ENCODE data around the gene IL36RN.

IL36RN gene

DNA sequence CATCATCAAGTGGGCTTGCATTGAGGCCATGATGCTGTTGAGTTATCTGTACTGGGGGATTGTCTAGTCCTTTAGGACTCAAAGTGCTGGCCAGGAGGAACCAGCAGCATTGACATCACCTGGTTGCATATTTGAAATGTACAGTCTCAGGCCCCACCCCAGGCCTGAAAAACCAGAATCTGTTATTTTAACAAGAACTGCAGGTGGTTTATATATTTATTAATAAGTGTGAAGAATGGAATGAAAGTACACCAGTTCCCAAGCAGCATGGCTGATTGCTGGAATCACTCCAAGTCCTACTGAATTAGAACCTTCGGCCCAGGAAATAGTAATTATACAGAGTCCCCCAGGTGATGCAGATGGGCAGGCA lies 11.6 kb downstream of the IL36RN start:
- Histone ChIP-seq H3K27me3 (no peaks in the 10 kb centered on the region), H3K4me3 (ENCODE audit: low read depth, low read length) (no peak overlapping the region), H3K9me3 (no peaks in the 10 kb centered on the region), H3K4me1 (no peaks in the 10 kb centered on the region), H3K36me3 (no peaks in the 10 kb centered on the region)
- TF ChIP-seq CTCF (IDR thresholded peaks at IDR 0.05; ENCODE audit: low read depth, low read length), result no peak
- DNase-seq, result no peak

DNA sequence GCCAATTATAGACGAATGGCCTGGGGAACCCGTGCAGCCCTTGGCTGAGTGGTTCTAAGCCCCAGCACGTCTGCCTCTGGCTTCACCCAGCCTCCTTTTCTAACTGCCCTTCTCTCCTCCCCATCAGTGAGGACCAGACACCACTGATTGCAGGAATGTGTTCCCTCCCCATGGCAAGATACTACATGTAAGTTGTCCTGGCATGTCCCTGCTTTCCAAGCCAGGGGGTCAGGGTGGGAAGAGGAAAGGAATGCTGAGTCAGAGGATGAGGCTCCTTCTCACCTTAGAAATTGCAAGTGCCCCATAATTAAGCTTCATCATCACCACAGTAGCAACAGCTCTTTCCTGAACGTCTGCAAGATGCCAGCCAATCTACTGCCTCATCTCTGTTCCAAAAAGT lies 13.6 kb downstream of the IL36RN start:
- DNase-seq, result no peak
- no peaks in the 10 kb centered on the region for H3K36me3 ChIP-seq
- no peaks in the 10 kb centered on the region for H3K9me3 ChIP-seq
- no peak for TF ChIP-seq CTCF (IDR thresholded peaks at IDR 0.05; ENCODE audit: low read depth, low read length)
- no peaks in the 10 kb centered on the region for H3K4me1 ChIP-seq
- H3K4me3 ChIP-seq (ENCODE audit: low read depth, low read length), result no peak overlapping the region
- H3K27me3 ChIP-seq, result no peaks in the 10 kb centered on the region

DNA sequence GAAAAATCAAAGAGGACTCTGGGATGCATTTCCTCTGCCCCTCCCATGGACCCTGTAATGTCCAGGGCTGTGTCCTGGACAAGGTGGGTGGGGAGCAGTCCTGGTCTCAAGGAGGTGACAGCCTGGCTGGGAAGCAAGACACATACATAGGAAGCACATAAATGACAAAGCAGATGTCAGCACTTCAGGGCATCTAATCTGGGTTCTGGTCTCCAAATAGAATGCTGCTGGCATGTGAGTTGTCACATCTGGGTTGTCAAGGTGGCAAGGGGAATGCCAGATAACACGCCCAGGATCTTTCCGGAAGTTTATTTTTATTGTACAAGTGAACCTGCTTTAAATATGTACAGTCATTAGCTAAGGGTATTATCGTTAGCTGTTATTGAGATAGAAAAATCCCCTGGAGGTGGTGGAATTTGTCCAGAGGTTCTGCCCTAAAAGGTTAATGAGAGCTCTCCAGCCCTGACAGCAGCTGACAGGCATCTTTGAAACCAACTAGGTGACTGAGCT lies 14.4 kb downstream of the IL36RN start:
- H3K36me3 ChIP-seq, result no peaks in the 10 kb centered on the region
- TF ChIP-seq CTCF (IDR thresholded peaks at IDR 0.05; ENCODE audit: low read depth, low read length), result no peak
- H3K27me3 ChIP-seq, result no peaks in the 10 kb centered on the region
- no peak for DNase-seq
- no peak overlapping the region for H3K4me3 ChIP-seq (ENCODE audit: low read depth, low read length)
- H3K9me3 ChIP-seq, result no peaks in the 10 kb centered on the region
- H3K4me1 ChIP-seq, result no peaks in the 10 kb centered on the region

DNA sequence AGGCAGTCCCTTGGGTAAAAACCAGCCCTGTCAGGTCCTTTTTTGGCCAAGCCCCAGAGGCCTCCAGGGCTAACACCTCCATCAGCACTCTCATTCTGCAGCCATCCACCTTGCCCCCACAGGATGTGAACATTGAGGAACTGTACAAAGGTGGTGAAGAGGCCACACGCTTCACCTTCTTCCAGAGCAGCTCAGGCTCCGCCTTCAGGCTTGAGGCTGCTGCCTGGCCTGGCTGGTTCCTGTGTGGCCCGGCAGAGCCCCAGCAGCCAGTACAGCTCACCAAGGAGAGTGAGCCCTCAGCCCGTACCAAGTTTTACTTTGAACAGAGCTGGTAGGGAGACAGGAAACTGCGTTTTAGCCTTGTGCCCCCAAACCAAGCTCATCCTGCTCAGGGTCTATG lies 16.0 kb downstream of the IL36RN start:
- TF ChIP-seq CTCF (IDR thresholded peaks at IDR 0.05; ENCODE audit: low read depth, low read length), result no peak
- no peak for DNase-seq
- no peaks in the 10 kb centered on the region for H3K4me1 ChIP-seq

GRCh38 chr2:113075600-113075999 lies 16.6 kb downstream of the IL36RN start:
- Histone ChIP-seq H3K36me3 (no peaks in the 10 kb centered on the region), H3K27me3 (no peaks in the 10 kb centered on the region), H3K4me1 (no peaks in the 10 kb centered on the region), H3K9me3 (no peaks in the 10 kb centered on the region), H3K4me3 (ENCODE audit: low read depth, low read length) (no peak overlapping the region)
- DNase-seq, result no peak
- no peak for TF ChIP-seq CTCF (IDR thresholded peaks at IDR 0.05; ENCODE audit: low read depth, low read length)

More for the DNA sequence above, 16.0 kb downstream of the IL36RN start:
- Histone ChIP-seq H3K36me3 (no peaks in the 10 kb centered on the region), H3K9me3 (no peaks in the 10 kb centered on the region), H3K4me3 (ENCODE audit: low read depth, low read length) (no peak overlapping the region), H3K27me3 (no peaks in the 10 kb centered on the region)

DNA sequence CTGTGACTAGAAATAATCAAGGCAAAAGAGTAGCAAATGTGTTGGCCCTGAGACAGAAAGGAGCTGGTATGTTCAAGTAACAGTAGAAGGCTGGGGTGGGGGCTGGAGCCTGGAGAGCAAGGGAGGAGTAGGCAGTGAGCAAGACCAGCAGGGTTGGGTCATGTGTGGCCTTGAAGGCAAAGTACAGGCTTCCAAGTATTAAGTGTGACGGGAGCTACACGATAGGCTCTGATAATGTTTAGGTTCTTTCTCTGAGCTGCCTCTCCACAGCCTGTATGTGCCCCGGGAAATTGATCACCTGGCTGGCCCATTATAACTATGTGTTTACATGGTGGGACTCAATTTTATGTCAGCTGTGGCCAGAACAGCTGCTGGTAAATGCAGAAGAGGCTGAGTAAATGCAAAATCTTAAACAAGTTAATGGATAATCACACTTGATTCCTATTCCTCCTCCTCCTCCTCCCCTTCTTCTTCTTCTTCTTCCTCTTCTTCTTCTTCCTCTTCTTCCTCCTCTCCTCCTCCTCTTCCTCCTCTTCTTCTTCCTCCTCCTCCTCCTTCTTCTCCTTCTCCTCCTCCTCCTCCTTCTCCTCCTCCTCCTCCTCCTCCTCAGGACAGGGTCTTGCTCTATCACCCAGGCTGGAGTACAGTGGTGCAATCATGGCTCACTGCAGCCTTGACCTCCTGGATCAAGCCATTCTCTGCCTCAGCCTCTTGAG lies 18.1 kb downstream of the IL36RN start:
- no peaks in the 10 kb centered on the region for H3K36me3 ChIP-seq
- no peak for TF ChIP-seq CTCF (IDR thresholded peaks at IDR 0.05; ENCODE audit: low read depth, low read length)
- H3K9me3 ChIP-seq, result no peaks in the 10 kb centered on the region
- no peak for DNase-seq
- H3K4me3 ChIP-seq (ENCODE audit: low read depth, low read length), result no peak overlapping the region
- H3K27me3 ChIP-seq, result no peaks in the 10 kb centered on the region
- H3K4me1 ChIP-seq, result no peaks in the 10 kb centered on the region

Measured in BE2C (cell line).